Stimulated activated CD8-positive, alpha-beta memory T cell treated with anti-CD3 and anti-CD28 coated beads, Interleukin-7, amount 100 ng/mL, for 1 hour (primary cell): Measurements from ENCODE around the gene RPS25.
A peak's percentile ranks its signal among the peaks of the same experiment; 100 is the strongest.
"Not testable (repeated sequence)": the region's sequence is repeated elsewhere in the genome, so short reads cannot be mapped to it uniquely, and the experiment has no call there.

Experiments
- DNase-seq, 2 donors: peaks; one replicate each; pipeline ENCODE4 v3.0.0-alpha.2; 2020; ENCODE audit warnings: low read depth in 2 of 2

RPS25 gene

DNA sequence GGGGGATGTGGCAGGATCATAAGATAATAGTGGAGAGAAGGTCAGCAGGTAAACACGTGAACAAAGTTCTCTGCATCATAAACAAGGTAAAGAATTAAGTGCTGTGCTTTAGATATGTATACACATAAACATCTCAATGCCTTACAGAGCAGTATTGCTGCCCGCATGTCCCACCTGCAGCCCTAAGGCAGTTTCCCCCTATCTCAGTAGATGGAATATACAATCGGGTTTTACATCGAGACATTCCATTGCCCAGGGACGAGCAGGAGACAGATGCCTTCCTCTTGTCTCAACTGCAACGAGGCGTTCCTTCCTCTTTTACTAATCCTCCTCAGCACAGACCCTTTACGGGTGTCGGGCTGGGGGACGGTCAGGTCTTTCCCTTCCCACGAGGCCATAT lies 21.3 kb upstream of the RPS25 start:
- DNase-seq: not testable (repeated sequence)

GRCh38 chr11:119038884-119039283 lies 20.7 kb upstream of the RPS25 start:
- DNase-seq: no peak

GRCh38 chr11:119034813-119035212 lies 16.7 kb upstream of the RPS25 start:
- no peak for DNase-seq

GRCh38 chr11:119033421-119033820 lies 15.3 kb upstream of the RPS25 start:
- not testable (repeated sequence) for DNase-seq

GRCh38 chr11:119031912-119032280 lies 13.8 kb upstream of the RPS25 start:
- no peak for DNase-seq

GRCh38 chr11:119030329-119031047 lies 12.3 kb upstream of the RPS25 start, which contains the start of gene SLC37A4:
Gene SLC37A4 (minus strand): TSS chr11:119030877.
- DNase-seq: peak; percentile 99 to 100

GRCh38 chr11:119030029-119030328 lies 11.8 kb upstream of the RPS25 start:
- no peak for DNase-seq

DNA sequence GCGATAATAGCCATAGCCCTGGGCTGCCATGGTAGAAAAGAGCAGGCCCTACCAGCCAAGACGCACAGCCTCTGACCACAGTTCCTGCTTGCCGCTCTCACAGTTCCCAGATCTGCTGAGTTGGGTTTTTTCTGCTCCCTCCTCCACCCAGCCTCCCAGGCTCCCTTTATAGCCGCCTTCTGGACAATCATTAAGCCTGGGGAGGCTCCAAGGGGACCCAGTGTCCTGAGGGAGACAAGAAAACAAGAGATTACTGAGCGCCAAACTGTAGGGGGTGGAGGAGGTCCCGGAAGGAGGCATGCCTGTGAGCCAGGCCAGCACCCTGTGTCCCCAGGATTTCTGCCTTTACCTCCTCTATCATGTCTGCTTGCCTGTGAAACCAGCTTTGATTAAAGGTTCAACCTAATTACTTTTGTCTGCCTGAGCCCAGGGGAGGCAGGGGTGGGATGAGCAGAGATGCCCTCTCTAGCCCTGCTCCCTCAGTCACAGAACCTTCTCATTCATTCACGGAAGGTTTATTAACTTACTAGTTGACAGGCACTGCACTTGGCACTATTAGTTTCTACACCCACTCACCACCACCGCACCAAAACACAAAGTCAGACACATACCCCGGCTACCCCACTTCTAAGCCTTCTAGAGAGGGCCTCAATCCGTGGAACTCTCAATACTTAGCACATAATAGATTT lies 11.3 kb upstream of the RPS25 start:
- no peak for DNase-seq

DNA sequence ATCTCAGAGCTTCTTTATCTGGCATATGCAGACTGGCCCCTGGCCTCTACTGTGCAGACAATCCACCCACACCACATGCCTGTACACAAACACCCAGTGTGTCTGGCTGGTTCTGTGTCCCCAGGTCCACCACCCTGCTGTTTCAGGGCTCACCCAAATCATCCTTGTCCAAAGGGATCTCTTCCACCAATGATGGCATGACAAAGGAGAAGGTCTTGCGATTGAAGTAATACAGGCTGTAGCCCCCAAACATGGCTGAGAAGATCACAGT lies 10.9 kb upstream of the RPS25 start:
- DNase-seq: no peak

DNA sequence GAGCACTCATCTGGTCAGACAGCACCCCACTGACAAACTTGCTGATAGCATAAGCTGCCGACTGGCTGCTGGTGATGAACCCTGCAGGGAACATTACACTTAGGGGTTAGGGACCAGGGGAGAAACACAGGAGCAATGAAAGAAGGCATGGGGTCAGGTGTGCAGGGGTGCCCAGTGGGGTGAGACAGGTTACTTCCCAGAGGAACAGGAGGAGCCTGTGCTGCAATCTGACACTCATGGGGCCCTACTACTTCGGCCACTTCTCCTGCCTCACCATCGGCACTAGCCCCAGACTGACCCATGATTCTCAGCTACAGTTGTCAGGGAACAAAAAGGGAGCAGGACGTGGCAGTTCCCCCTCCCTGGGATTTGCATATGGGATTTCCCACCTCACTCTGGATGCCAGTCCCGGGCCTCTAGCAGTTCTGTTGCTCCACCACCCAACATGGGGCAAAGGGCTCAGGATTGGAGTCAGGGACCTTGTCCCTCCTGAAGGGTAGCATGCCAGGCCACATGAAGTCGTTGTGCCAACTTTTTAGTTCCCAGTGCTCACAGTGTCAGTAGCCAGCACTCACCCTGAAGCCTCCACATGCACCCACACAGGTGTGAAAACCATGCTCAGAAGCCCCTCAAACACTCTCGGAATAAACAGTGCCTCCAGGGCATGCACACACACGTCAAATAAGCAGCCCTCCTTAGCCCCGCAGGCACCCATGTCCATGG lies 10.4 kb upstream of the RPS25 start:
- DNase-seq: no peak

- DNase-seq: no peak
Measured at GRCh38 chr11:119027561-119028345, 9.6 kb upstream of the RPS25 start.

- no peak for DNase-seq
Measured at GRCh38 chr11:119026970-119027369, 8.8 kb upstream of the RPS25 start.

DNA sequence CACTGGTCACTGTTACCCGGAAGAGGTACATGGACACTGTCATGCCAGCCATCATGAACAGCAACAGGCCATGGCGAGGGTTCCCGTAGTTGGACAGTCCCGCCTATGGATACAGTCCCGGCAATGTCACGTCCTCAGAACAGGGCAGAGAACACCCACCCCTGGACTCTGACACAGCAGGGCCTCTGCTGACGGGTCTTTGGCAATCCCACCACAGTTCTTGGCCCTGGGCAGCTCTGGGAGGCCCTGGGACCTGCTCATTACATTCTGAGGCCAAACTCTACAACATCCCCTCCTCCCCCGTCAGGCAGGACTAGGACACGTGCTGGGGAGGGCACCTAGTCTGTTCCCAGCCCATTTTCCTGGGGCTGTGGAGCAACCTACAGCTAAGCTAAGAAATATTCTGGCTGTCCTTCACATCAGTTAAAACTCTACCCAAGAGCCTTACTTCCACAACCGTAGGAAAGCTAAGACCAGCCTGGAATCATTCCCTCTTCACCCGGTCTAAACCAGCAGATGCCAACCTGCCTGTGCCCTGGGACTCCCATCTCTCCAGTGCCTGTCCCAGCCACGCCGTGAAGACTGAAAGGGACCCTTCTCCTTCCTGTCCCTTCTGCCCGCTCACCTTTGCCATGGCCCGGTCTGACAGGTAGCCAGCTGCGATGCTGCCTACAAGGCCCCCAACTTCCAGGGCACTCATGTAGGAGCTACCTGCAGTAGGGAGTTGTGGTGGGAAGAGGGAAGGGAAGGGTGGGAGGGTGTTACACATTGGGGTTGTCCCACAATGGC lies 8.0 kb upstream of the RPS25 start:
- DNase-seq: no peak

DNA sequence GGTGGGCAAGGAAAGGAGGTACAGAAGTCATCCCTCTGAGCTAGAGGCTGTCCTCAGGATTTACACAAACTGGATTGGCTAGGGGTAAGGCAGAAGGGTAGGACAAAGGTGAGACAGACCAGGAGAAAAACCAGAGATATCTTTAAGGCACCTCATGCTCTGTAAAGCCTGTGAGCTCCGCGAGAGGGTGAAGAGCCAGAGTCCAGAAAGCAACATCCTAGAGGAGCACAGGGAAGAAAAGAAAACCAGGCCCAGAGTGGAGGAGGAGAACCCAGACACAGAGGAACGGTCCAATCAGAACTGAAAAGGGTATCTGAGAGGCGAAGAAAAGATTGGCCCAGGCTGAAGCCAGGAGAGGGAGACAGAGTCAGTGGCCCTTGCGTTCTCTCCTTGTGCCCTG lies 7.4 kb upstream of the RPS25 start:
- DNase-seq: no peak

DNA sequence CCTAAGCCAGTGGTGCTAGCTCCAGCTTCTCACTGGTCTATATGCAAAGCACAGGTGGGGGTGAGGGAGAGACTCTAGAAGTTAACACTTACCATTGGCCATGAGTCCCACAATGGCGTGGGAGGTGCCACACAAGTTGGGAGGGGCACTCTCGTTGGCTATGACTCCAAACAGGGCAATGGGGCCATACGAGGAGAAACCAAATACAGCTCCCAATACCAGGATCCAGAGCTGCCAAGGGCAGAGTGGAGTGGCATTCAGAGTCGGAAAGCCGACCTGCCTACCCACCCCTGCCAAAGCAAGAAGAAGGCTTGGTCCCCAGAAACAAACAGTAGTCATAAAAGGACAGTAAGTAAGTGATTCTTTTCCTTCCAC lies 6.9 kb upstream of the RPS25 start:
- DNase-seq: no peak

- DNase-seq: no peak
Measured at GRCh38 chr11:119024430-119025098, 6.4 kb upstream of the RPS25 start.

GRCh38 chr11:119023741-119024140 lies 5.6 kb upstream of the RPS25 start:
- no peak for DNase-seq

- DNase-seq: no peak
Measured at GRCh38 chr11:119021631-119022030, 3.5 kb upstream of the RPS25 start.

GRCh38 chr11:119019996-119020395 lies 1.9 kb upstream of the RPS25 start:
- no peak for DNase-seq

DNA sequence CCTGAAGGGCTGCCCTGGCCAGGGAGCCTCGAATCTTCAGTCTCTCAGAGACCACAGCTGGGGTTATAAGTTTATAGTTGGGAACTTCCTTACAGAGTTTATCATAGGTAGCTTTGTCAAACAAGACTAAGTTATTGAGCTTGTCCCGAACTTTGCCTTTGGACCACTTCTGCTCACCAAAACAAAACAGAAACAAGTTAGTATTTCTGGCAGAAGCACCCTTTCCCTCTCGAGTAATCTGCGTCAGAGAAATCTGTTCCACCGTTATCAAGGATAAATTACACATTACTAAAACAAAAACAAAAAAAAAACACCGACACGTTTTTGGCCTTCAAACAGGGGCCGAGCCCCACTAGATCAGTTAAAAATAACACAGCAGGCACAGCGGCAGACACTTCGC lies 766 bp downstream of the RPS25 start:
- not testable (repeated sequence) for DNase-seq
